Measurements from ENCODE around the gene ETFB. TPM values are rescaled to one million over a fixed set of nuclear protein-coding genes. Genes with fewer than 3 reads are reported as not detected.

ETFB gene
- total RNA-seq, 1 donor from 2014 or later = 77.7 TPM

DNA sequence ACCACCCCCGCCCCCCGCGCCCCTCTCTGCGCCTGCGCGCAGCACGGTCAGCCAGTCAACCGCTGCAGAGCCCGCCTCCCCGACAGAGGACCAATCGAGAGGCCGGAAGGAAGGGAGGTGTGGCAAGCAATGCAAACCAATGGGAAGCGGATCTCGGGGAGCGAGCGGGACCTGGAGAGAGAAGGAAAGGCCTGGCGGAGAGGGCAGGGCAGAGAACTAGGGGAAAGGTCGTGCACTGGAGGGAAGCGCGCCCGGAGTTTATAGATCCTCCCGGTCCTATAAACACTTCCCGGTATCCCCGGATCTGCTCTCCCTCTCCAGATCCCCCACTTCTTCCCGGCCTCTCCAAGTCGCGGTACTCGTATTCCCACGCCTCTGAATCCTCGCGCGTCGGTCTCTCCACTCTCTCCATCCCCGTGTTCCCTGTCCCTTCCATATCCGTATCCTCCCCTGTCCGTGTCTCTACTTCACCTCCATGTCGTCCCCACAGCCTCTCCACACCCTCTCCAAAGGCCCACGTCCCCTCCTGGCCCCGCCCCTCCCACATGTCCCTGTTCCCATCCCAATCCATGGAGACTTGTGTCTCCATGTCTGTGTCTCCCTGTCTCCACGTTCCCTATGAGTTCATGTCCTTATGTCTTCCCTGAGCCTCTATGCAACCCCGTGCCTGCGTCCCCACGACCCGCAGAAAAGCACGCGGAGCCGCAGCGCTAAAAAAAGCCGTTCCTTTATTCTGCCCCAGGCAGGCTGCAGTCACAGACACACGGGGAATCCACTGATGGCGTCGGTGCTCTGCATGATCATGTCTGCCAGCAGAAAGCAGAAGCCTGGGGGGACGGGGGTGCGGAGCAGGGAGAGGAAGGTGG is 434 bp upstream of the ETFB start:
- Mint-ChIP-seq H3K4me1 (ENCODE audit: low read depth, unreplicated experiment) (peaks cover 5% of the 10 kb centered on the region), H3K27ac (ENCODE audit: unreplicated experiment) (peak overlapping the region; percentile 96), H3K36me3 (ENCODE audit: unreplicated experiment) (no peaks in the 10 kb centered on the region), H3K4me3 (ENCODE audit: unreplicated experiment) (peak overlapping the region; percentile 97), H3K9me3 (ENCODE audit: unreplicated experiment) (peaks cover 22% of the 10 kb centered on the region), H3K27me3 (ENCODE audit: unreplicated experiment) (peaks cover 12% of the 10 kb centered on the region)
- peak; percentile 96 for DNase-seq
- TF ChIP-seq, protein P1, sequence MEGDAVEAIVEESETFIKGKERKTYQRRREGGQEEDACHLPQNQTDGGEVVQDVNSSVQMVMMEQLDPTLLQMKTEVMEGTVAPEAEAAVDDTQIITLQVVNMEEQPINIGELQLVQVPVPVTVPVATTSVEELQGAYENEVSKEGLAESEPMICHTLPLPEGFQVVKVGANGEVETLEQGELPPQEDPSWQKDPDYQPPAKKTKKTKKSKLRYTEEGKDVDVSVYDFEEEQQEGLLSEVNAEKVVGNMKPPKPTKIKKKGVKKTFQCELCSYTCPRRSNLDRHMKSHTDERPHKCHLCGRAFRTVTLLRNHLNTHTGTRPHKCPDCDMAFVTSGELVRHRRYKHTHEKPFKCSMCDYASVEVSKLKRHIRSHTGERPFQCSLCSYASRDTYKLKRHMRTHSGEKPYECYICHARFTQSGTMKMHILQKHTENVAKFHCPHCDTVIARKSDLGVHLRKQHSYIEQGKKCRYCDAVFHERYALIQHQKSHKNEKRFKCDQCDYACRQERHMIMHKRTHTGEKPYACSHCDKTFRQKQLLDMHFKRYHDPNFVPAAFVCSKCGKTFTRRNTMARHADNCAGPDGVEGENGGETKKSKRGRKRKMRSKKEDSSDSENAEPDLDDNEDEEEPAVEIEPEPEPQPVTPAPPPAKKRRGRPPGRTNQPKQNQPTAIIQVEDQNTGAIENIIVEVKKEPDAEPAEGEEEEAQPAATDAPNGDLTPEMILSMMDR (IDR thresholded peaks at IDR 0.05; ENCODE audit: partially characterized antibody, unreplicated experiment) = no peak

DNA sequence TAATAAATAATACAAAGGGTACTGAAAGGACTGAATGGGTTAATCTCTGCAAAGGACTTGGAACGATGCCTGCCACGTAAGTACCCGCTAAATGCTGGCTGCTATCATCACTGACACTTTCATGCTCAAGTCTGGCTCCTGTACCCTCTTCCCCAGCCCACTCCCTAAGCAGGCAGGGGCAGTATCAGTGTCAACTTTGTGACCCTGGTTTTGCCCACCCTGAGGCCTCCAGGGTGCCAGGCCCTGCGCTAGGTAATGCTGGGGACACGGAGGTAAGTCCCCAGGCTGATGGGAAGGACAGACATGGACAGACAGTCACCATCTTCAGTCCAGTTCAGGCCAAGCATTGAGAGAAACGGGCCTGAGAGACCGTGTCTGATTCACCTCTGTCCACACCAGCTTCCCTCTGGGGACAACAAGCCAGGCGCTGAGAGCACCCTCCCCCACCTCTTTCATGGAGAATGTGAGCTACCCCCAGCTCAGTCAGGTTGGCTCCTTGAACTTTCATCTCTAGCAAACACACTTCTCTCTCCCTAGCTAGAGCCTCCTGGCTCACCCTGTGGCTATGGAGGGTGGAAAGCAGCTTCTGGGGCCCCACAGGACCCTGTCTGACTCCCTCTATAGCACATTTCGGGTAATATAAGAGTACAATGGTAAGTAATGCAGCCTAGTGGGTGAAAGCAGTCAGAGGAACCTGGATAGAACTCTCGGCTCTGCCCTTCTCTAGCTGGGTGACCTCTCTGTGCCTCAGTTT is 800 bp downstream of the ETFB start:
- TF ChIP-seq, protein P1 (IDR thresholded peaks at IDR 0.05; ENCODE audit: partially characterized antibody, unreplicated experiment) = no peak
- peak overlapping the region; percentile 97 for H3K4me3 Mint-ChIP-seq (ENCODE audit: unreplicated experiment)
- H3K9me3 Mint-ChIP-seq (ENCODE audit: unreplicated experiment) = peaks cover 19% of the 10 kb centered on the region
- peaks cover 5% of the 10 kb centered on the region for H3K4me1 Mint-ChIP-seq (ENCODE audit: low read depth, unreplicated experiment)
- H3K27ac Mint-ChIP-seq (ENCODE audit: unreplicated experiment) = peak overlapping the region; percentile 96
- no peak for DNase-seq
- H3K36me3 Mint-ChIP-seq (ENCODE audit: unreplicated experiment) = no peaks in the 10 kb centered on the region
- H3K27me3 Mint-ChIP-seq (ENCODE audit: unreplicated experiment) = peaks cover 9% of the 10 kb centered on the region

DNA sequence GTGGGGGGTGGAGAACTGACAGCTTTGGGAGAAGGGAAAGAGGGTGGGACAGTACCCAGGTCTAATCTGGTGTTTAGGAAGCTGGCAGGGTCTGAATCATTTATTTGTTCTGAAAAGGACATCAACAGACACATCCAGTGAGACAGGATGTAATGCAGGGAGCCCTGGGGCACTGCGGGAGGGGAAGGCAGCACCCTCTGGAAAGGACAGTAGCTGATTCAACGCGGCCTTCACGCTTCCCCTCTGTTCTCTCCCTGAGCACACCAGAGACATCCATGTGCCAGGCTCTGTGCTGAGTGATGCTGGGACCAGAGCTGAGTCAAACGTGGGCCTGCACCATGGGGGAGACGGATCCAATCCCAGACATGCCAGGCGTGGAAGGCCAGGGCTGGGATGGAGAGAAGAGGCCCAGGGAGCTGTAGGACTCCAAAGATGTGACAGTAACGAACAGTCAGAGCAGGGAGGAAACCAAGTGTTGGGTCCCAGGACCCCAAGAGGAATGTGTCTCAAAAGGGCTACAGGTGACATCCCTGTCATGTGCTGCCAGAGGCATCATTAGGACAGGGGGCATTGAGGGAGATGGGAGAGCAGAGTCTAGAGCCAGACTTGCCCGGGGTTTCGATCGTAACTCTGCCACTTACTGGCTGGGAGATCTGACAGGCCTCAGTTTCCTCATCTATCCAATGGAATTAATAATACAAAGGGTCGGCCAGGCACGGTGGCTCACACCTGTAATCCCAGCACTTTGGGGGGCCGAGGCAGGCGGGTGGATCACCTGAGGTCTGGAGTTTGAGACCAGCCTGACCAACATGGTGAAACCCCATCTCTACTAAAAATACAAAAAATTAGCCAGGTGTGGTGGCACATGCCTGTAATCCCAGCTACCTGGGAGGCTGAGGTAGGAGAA is 1.7 kb downstream of the ETFB start:
- no peak overlapping the region for H3K27ac Mint-ChIP-seq (ENCODE audit: unreplicated experiment)
- TF ChIP-seq, protein P1 (IDR thresholded peaks at IDR 0.05; ENCODE audit: partially characterized antibody, unreplicated experiment) = no peak
- no peak for DNase-seq
- H3K4me1 Mint-ChIP-seq (ENCODE audit: low read depth, unreplicated experiment) = peaks cover 5% of the 10 kb centered on the region
- peaks cover 6% of the 10 kb centered on the region for H3K27me3 Mint-ChIP-seq (ENCODE audit: unreplicated experiment)
- peak overlapping the region; percentile 63 for H3K4me3 Mint-ChIP-seq (ENCODE audit: unreplicated experiment)
- peaks cover 16% of the 10 kb centered on the region for H3K9me3 Mint-ChIP-seq (ENCODE audit: unreplicated experiment)
- no peaks in the 10 kb centered on the region for H3K36me3 Mint-ChIP-seq (ENCODE audit: unreplicated experiment)

DNA sequence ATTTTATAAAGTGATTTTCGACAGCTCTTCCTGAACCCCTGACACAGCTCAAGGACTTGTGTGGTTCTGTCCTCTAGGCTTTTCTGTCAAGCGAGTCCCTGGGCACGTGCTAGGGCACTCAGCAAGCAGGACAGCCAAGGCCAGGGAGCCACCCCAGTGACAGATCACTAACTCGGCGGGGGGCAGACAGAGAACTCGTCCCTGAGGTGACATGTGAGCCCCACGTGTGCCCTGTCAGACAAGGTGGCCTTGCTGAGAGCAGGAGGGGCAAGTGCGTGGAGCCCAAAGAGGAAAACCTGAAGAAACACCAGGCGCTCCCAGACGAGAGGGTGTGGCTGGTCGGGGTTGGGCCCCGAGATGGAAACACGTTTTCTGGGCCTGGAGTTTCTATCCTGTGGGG is 4.9 kb downstream of the ETFB start:
- Mint-ChIP-seq H3K9me3 (ENCODE audit: unreplicated experiment) (peaks cover 9% of the 10 kb centered on the region), H3K27ac (ENCODE audit: unreplicated experiment) (no peak overlapping the region), H3K4me3 (ENCODE audit: unreplicated experiment) (no peak overlapping the region), H3K4me1 (ENCODE audit: low read depth, unreplicated experiment) (peaks cover 2% of the 10 kb centered on the region), H3K27me3 (ENCODE audit: unreplicated experiment) (peaks cover 3% of the 10 kb centered on the region), H3K36me3 (ENCODE audit: unreplicated experiment) (no peaks in the 10 kb centered on the region)
- no peak for DNase-seq
- TF ChIP-seq, protein P1 (IDR thresholded peaks at IDR 0.05; ENCODE audit: partially characterized antibody, unreplicated experiment) = no peak

Measured in glutamatergic neuron (in vitro differentiated cells).